Measurements from ENCODE around the gene MRPS34.

MRPS34 gene

DNA sequence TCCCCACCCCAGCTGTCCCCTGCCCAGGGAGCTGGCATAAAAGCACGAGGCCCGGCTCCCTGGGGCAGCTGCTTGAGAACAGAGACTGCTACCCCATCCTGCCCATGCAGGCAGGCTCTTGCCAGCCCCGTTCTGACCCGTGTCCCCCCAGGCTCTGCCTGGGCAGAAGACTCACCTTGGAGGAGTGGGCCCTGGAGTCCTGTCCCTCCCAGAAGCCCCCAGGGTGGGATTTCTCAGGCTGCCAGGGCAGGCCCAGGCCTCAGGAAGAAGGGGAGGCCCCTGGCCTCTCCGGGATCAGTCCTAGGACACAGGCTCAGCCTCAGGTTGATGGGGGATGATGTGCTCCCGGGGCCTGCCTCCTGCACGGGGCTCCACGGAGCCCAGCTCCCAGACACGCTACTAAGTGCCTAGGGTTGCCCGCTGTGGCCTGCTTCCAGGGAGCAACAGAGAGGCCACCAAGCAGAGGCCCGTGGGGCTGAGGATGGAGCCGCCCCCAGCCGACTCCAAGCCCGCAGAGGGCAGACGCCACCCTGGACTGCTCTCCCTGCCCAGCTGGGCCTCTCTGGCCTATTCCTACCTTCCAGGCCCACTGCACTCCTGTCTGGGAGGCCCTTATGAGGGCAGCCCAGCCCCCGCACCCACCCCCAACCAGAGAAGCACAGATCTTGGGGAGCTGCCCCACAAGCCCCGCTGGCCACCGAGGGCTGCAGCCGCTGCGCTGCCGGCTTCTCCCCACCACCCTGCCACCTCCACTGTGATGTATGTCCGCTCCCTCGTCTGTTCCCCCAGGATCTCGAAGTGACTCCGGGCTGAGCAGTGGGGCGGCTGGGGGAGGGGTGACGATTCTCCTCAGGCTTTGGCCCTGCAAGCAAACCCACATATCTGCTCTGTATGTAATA lies 3.3 kb downstream of the MRPS34 start:
- DNase-seq (ENCODE audit: low spot score), result no peak

DNA sequence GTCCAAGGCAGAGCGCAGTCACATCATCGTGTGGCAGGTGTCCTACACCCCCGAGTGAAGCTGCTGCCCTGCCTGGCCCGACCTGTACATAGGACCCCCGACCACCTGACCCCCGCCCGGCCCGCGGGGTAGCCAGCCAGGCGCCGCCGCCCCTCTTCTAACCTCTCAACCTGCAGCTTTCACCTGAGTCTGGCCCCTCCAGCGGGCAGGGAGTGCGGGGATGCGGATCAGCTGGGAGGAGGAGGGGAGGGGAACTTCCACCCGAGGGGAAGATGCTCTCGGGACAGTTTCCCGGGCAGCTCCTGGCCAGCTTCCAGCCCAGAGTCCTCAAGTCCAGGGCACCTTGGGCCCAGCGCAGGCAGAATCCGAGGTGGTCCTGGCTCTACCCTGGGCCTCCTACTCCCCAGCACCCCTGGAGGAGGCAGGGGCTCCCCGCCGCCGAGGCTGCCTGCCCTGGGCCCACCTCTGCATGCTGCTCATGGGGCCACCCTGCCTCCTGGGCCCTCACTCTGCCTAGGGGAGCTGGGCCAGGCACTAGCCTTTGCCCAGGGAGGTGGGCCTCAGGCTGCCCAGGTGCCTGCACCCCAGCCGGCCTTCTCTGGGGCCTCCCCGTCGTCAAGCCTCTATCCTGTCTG lies 4.0 kb downstream of the MRPS34 start:
- no peak for DNase-seq (ENCODE audit: low spot score)

DNA sequence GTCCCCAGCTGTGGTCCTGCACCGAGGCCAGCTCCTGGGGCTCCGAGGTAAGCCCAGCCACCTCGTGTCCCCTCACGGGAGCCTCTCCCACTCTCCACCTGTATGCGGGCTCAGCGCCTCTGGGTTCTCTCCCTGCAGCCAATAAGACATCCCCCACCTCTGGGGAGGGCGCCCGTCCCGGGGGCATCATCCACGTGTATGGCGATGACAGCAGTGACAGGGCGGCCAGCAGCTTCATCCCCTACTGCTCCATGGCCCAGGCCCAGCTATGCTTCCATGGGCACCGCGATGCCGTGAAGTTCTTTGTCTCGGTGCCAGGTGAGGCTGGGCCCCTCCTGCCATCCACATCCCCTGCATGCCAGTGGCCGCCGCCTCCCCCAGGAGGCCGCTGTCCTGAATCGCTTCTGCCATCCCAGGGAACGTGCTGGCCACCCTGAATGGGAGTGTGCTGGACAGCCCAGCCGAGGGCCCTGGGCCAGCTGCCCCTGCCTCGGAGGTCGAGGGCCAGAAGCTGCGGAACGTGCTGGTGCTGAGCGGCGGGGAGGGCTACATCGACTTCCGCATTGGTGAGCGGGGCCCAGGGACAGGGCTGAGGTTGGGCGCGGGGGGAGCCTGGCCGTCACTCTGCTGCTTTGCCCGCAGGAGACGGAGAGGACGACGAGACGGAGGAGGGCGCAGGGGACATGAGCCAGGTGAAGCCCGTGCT lies 4.7 kb downstream of the MRPS34 start:
- DNase-seq (ENCODE audit: low spot score), result no peak

DNA sequence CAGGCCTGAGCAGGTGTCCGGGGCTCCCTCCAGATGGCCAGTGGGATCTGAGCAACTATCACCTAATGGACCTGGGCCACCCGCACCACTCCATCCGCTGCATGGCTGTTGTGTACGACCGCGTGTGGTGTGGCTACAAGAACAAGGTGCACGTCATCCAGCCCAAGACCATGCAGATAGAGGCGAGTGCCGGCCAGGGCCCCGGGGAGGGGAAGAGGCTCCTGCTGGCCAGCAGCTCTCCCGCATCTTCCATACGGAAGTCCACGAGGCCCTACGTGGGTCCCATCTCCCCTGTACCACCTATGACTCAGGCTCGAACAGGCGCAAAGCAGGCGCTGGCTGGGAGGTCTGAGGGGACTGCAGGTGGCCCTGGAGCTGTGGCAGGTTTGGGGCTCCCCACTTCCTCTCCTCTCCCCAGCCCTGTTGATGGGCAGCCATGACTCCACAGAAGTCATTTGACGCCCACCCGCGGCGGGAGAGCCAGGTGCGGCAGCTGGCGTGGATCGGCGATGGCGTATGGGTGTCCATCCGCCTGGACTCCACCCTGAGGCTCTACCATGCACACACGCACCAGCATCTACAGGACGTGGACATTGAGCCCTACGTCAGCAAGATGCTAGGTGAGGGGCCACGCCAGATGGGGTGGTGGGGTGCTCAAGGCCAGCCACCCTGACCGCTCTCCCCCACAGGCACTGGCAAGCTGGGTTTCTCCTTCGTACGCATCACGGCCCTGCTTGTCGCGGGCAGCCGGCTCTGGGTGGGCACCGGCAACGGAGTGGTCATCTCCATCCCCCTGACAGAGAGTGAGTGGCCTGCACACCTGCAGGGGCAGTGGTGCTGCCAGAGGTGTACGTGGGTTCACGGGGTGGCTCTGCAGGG lies 5.6 kb downstream of the MRPS34 start:
- no peak for DNase-seq (ENCODE audit: low spot score)

DNA sequence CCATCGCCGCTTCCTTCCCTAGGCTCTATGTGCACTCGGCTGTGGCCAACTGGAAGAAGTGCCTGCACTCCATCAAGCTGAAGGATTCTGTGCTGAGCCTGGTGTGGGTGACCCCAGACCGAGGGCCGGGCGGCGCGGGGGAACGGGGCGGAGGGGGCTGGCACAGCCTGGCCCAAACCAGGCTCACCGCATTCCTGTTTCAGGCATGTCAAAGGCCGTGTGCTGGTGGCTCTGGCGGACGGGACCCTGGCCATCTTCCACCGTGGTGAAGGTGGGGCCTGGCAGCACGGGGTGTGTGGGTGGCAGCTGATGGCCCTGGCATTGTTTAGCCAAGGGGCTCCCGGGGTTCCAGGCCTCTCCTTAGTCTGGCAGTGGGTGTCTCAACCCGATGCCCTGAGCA lies 6.2 kb downstream of the MRPS34 start:
- DNase-seq (ENCODE audit: low spot score), result no peak

DNA sequence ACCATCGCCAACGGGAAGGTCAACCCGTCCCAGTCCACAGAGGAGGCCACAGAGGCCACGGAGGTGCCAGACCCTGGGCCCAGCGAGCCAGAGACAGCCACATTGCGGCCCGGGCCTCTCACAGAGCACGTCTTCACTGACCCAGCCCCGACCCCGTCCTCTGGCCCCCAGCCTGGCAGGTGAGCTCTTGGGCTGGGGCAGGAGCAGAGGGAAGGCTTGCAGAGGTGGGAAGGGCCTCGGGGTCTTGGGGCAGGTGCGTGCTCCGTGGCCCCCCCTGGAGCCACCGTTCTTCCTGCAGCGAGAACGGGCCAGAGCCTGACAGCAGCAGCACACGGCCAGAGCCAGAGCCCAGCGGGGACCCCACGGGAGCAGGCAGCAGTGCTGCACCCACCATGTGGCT lies 6.7 kb downstream of the MRPS34 start:
- no peak for DNase-seq (ENCODE audit: low spot score)

DNA sequence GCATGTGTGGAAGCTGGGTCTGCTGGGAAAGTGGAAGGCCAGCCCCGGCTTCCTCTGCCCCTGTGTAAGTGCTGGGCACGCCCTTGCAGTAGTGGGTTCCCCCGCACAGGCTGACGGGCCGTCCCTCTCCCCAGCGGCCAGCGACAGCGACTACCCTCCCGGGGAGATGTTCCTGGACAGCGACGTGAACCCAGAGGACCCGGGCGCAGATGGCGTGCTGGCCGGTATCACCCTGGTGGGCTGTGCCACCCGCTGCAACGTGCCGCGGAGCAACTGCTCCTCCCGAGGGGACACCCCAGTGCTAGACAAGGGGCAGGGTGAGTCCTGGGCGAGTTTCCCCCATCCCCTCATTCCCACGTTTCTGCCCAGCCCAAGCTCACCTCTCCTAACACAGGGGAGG lies 7.1 kb downstream of the MRPS34 start:
- DNase-seq (ENCODE audit: low spot score), result no peak

DNA sequence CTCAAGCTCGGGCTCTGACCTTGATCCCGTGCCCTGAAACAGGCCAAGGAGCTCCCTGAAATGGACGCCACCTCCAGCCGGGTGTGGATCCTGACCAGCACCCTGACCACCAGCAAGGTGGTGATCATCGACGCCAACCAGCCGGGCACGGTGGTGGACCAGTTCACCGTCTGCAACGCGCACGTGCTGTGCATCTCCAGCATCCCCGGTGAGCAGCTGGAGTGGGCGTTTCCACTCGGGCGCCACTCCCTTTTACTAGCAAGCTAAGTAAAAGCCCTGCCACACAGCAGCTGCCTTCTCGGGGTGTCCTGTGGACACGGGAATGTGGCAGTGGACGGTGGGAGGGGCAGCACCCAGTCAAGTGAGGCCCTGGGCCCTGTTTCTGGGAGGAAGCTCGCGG lies 8.0 kb downstream of the MRPS34 start:
- DNase-seq (ENCODE audit: low spot score), result no peak

DNA sequence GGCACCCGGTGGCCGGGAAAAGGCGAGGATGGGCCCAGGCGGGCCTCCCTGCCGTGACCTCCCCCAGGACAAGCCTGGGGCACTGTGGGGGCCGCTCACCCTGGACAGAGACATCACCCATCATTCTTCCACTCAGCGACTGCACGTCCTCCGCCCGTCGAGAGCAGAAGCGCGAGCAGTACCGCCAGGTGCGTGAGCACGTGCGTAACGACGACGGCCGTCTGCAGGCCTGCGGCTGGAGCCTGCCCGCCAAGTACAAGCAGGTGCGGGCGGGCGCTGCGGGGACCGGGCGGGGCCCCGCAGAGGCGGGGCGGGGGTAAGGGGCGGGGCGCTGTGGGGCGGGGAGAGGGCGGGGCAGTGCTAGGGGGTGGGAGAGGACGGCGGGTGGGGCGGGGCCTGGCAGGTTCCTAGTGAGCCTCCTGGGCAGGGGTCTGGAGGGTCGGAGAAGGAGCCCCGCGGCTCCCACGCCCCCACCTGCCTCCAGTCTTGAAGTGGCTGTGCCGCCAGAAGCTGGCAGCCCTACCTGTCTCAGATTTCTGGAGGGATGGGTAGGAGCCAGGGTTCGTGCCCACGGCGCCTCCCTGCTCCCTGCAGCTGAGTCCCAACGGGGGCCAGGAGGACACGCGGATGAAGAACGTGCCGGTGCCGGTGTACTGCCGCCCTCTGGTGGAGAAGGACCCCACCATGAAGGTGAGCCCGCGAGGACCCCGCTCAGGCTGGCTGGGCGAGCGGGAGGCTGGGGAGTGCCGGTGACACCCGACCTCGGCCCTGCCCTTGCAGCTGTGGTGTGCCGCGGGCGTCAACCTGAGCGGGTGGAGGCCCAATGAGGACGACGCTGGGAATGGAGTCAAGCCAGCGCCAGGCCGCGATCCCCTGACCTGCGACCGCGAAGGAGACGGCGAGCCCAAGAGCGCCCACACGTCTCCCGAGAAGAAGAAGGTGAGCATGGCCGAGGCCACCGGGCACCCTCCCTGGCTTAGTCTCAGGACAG lies 9.1 kb downstream of the MRPS34 start:
- DNase-seq (ENCODE audit: low spot score), result no peak

DNA sequence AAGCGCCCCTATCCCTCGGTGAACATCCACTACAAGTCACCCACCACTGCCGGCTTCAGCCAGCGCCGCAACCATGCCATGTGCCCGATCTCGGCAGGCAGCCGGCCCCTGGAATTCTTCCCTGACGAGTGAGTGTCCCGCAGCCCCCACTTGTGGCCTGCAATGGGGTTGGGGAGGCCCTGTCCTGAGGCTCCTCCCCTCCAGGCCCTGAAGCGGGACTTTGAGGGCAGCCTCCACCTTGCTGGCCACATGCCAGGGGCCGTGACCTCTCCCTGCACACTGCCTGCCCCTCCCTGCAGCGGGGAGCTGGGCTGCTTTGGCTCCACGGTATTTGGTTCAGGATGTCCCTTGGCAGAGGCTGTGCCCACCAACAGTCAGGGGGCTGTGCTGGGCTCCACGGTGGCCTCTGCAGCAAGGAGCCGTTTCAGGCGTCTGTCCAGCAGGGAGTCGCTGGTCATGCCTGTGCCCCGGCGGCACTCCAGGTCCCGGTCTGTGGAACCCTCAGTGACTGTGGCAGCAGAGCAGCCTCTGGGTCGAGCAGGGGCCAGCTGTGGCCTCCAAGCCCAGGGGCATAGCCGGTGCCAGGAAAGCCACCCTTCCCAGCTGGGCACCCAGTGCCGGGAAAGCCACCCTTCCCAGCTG lies 9.9 kb downstream of the MRPS34 start:
- no peak for DNase-seq (ENCODE audit: low spot score)

DNA sequence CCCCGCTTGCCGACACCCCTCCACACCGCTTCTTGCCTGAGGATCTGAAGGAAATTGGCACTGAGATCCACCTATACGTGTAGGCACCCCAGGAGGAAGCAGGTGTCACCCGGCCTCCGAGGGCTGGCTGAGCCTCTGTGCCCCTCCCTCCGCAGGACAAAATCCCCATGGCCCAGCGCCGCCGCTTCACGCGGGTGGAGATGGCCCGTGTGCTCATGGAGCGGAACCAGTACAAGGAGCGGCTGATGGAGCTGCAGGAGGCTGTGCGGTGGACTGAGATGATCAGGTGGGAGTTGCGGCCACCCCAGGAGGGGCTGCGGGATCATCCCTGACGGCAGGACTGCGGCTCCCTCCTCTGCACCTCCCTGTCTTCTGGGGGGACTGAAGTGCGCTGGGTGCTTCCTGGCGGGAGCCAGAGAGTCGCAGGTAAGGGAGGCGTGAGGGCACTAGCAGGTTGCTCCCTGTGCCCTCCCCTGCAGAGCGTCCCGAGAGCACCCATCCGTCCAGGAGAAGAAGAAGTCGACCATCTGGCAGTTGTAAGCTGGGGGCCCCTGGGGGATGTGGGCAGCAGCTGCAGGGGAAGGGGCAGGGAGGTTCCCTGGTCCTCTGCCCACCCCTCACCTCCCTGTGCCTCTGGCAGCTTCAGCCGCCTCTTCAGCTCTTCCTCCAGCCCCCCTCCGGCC lies 10.6 kb downstream of the MRPS34 start:
- DNase-seq (ENCODE audit: low spot score), result no peak

DNA sequence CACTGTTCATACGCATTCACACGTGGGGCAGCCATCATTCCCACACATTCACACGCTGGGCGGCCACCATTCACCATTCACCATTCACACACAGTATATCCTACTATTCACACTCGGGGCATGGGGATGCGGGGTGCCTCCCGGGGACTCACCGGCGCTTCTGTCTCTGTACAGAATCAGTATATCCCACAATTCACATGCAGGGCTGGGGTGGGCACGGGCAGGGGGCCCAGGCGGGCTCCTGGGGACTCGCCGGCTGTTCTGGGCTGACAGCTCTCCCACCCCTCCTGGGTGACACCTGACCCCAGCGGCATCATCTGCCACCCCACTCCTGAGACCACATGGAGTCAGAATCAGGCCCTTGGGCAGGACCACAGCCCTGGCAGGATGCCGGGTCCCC lies 11.2 kb downstream of the MRPS34 start:
- no peak for DNase-seq (ENCODE audit: low spot score)

DNA sequence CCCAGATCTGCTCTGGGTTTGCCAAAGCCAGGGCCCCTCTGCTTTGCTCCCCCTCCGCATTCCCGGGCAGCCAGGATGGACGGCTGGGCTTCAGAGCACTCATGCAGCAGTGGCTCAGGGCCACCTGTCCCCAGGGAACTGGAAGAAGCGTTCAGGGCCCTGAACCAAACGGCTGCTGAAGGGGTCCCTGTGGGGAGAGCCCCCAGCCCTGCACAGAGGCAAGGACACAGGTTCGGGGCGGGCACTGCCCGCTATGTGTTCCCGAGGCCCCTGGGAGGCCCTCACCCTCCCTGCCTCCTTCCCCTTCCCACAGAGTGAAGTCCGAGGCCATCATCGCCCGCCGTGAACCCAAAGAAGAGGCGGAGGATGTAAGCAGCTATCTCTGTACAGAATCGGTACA lies 12.0 kb downstream of the MRPS34 start:
- no peak for DNase-seq (ENCODE audit: low spot score)

DNA sequence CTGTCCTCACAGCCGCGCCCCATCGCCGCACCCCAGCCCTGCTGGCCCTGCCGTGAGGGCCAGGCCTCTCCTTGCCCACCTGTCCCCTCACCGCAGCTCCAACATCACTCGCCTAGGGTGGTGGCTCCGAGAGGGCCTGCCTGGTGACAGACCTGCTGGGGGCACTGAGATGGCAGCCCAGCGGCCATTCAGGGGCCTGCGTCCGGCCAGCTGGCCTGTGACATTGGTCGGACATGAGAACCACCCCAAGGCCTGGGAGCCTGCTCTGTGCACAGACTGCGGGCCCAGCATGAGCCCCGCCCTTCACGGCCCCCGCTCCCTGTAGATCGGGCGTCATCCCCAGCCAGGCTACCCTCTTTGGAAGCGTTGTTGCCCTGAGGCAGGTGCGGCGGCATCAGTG lies 13.4 kb downstream of the MRPS34 start:
- no peak for DNase-seq (ENCODE audit: low spot score)

DNA sequence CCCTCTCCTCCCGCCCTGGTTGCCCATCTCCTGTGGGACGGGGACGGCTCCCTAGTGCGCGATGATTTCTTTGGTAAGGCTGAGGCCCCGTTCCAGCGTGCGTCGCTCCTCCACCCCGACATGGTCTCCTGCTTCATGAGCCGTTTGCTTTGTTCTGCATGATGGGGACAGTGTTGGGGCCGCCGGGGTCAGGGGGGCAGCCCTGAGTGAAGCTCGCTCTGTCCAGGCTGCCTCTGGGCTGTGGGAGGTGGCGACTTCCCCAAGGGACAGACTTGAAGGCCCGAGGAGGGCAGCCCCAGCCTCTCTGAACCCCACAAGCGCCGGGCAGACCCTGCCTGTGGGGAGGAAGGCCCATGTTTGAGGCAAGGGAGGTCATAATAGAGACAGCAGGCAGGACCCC lies 14.0 kb downstream of the MRPS34 start:
- DNase-seq (ENCODE audit: low spot score), result no peak

DNA sequence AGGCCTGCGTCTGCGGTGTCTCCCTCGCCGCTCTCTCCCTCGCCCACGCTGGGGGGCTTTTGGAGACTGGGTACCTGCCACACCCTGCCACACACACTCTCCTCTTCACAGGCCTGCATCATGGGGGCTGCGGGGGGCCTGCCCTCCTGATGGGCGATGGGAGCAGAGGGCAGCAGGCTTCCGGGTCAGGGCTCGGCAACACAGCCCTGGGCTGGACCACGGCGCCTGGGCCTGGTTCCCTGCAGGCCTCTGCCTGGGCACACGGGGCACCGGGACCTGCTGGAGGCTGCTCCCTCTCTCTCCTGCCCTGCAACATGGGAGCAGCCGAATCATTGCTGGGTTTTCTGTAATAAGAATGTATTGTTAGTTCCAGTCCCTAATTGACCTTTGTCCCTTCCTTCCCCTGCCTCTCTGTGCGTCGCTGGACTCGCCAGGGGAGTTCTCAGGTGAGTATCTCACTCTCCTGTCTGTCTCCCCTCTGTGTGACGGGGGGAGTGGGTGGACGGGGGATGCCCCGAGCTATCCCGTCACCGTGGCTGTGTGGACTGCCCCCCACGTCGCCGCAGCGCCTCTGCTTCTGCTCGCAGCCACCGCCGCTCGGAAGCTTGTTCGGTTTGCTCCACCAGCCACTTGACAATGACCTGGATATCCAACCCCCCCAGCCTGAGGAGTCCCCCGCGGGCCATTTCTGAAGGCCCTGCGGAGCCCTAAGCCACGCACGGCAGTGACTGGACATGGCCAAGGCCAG lies 15.0 kb downstream of the MRPS34 start:
- DNase-seq (ENCODE audit: low spot score), result no peak

DNA sequence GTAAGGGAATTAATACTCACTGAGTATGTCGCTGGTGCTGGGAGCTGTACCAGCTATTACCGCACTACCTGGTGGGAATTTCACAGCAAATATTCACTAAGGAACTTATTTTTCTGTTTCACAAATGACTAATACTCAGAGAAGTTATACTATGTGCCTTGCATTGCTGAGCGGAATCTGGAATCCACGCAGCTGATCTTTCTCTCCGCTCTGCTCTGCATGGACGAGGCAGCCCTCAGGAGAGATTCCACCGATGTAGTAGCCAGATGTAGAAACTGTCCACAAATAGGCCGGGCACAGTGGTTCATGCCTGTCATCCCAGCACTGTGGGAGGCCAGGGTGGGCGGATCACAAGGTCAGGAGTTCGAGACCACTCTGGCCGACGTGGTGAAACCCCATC lies 18.7 kb downstream of the MRPS34 start:
- DNase-seq (ENCODE audit: low spot score), result no peak

DNA sequence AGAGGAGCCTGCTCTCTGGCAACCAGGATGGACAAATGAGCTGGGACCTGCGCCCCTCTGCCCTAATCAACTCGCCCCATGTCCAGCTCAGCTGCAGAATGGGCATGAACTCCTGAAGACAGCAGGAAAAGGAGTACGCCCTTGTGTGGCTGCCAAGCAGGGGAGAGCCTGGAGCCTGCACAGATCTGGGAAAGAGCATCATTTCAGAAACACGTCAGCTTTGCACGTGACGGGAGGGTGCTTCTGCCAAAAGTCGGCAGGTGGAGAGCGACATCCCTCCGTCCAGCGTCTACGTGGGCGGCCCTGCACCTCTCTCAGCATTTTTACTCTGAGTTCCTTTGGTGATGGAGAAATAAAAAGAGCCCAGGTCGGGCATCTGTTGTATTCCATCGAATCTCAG lies 20.1 kb downstream of the MRPS34 start:
- no peak for DNase-seq (ENCODE audit: low spot score)

DNA sequence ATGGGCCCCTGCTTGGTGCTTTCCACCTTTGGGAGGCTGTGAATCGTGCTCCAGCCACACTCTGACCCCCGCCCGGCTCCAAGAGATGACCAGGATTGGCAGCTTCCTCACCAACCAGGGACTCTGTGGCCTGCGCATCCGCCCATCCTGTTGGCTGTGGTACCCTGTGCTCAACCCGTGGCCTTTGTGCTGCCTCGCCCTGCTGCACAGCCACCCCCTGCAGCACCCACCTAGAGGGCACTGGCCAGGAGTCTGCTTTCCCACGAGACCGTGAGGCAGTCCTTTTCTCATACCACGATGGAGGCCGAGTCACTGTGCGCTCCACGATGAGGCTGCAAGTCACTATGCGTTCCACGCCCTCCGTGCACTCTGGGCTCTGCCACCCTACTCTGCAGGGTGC lies 21.0 kb downstream of the MRPS34 start:
- no peak for DNase-seq (ENCODE audit: low spot score)
